Thyroid gland (tissue), 4 donors: ENCODE data around the gene CCDC158. TPM values are rescaled to one million over a fixed set of nuclear protein-coding genes. Genes with fewer than 3 reads are reported as not detected.
A peak's percentile ranks its signal among the peaks of the same experiment; 100 is the strongest.
"Not testable (repeated sequence)": the region's sequence is repeated elsewhere in the genome, so short reads cannot be mapped to it uniquely, and the experiment has no call there.

Experiments
- DNase-seq, 2 donors: peaks; one replicate each; pipeline ENCODE4 v3.0.0-alpha.2; 2019
- H3K27ac ChIP-seq, 3 donors: fragments of 200-600 bp; sonication (generic); 1 replicate in 2 of 3; 2 replicates in 1 of 3; pipeline ENCODE4 v1.5.1; 2016 to 2019; ENCODE audit warnings: mild to moderate bottlenecking in 1 of 3, moderate library complexity in 1 of 3
- H3K27me3 ChIP-seq: fragments of 200-600 bp; sonication (generic); one replicate; pipeline ENCODE4 v1.5.1; 2019
- H3K36me3 ChIP-seq, 2 donors: fragments of 200-600 bp; sonication (generic); one replicate each; pipeline ENCODE4 v1.5.1; 2016 to 2019
- H3K4me1 ChIP-seq, 2 donors: fragments of 200-600 bp; sonication (generic); one replicate each; pipeline ENCODE4 v1.5.1; 2017 to 2019
- H3K4me3 ChIP-seq, 3 donors: fragments of 200-600 bp; sonication (generic); replicated peaks in 1 of 3; 1 replicate in 2 of 3; 2 replicates in 1 of 3; pipeline ENCODE4 v1.5.1; 2016; ENCODE audit warnings: mild to moderate bottlenecking in 1 of 3
- H3K9me3 ChIP-seq: fragments of 200-600 bp; sonication (generic); one replicate; pipeline ENCODE4 v1.5.1; 2017
- CTCF ChIP-seq, 6 experiments: fragments of 200-600 bp in 3 of 6; fragments of 450-650 bp in 3 of 6; sonication (generic) in 3 of 6; IDR thresholded peaks; one replicate each; pipeline ENCODE4 v1.5.1; 2016 to 2019; ENCODE audit warnings: antibody characterized with exemption in 6 of 6, mild to moderate bottlenecking in 2 of 6, inconsistent platforms in 1 of 6, moderate library complexity in 1 of 6
- POLR2A ChIP-seq, 2 donors: fragments of 450-650 bp; IDR thresholded peaks; one replicate each; pipeline ENCODE4 v1.6.1; 2017; ENCODE audit warnings: antibody characterized with exemption in 2 of 2, mild to moderate bottlenecking in 2 of 2, moderate library complexity in 1 of 2
- WGBS, 2 donors: methylation state at CpG; one replicate each; pipeline ENCODE4 v1.1.5; 2017; 5-methylcytosine and 5-hydroxymethylcytosine counted together
- intact Hi-C: fragments of 100-400 bp; cut with DNase I; formaldehyde crosslinking; loops from one replicate; pipeline ENCODE4 v1.15.1; 2023
- total RNA-seq, 4 donors: library from RNA; depleted of rRNA; stranded (reverse); fragments of >200 nt; gene quantifications; one replicate each; pipeline ENCODE4 v1.2.3, GENCODE V29; 2016

Gene CCDC158
- total RNA-seq, 4 donors from 2014 or later: 2.0 to 5.8 (median 3.5) TPM

GRCh38 chr4:76458825-76459224 lies 37.9 kb upstream of the CCDC158 start:
- Histone ChIP-seq H3K27me3 (no peaks in the 10 kb centered on the region), H3K4me3 (no peak overlapping the region), H3K36me3 (no peaks in the 10 kb centered on the region), H3K4me1 (peaks cover 19 to 22% of the 10 kb centered on the region in 2 donors), H3K9me3 (no peaks in the 10 kb centered on the region), H3K27ac (peak overlapping the region; percentile 85 to 93 (median 90))
- 46 to 48% methylated on average over 3 of the region's 3 CpGs for WGBS, 2 donors
- TF ChIP-seq CTCF (IDR thresholded peaks at IDR 0.05) (no peak), POLR2A (IDR thresholded peaks at IDR 0.05) (no peak)
- DNase-seq: peak; percentile 56 to 61
- intact Hi-C loops: no loop called here

GRCh38 chr4:76458297-76458696 lies 37.4 kb upstream of the CCDC158 start:
- no peak for DNase-seq
- 75 to 91% methylated on average over 2 of the region's 2 CpGs for WGBS, 2 donors
- Histone ChIP-seq H3K9me3 (no peaks in the 10 kb centered on the region), H3K27me3 (no peaks in the 10 kb centered on the region), H3K27ac (peak overlapping the region; percentile 85 to 93 (median 90)), H3K4me3 (no peak overlapping the region), H3K4me1 (peaks cover 19 to 22% of the 10 kb centered on the region in 2 donors), H3K36me3 (no peaks in the 10 kb centered on the region)
- intact Hi-C loops: no loop called here
- TF ChIP-seq POLR2A (IDR thresholded peaks at IDR 0.05) (no peak), CTCF (IDR thresholded peaks at IDR 0.05) (no peak)

GRCh38 chr4:76457885-76458284 lies 36.9 kb upstream of the CCDC158 start:
- peak overlapping the region in 1 of 3 donors; percentile 93 for H3K27ac ChIP-seq
- DNase-seq: no peak
- H3K36me3 ChIP-seq: no peaks in the 10 kb centered on the region
- no peak overlapping the region for H3K4me3 ChIP-seq
- no peaks in the 10 kb centered on the region for H3K9me3 ChIP-seq
- WGBS, 2 donors: 87 to 97% methylated on average over 7 of the region's 7 CpGs
- intact Hi-C loops: no loop called here
- H3K4me1 ChIP-seq: peaks cover 19 to 22% of the 10 kb centered on the region in 2 donors
- no peaks in the 10 kb centered on the region for H3K27me3 ChIP-seq
- no peak for TF ChIP-seq POLR2A (IDR thresholded peaks at IDR 0.05)
- no peak for TF ChIP-seq CTCF (IDR thresholded peaks at IDR 0.05)

- WGBS, 2 donors: 92 to 96% methylated on average over 6 of the region's 6 CpGs
- H3K27ac ChIP-seq, H3K9me3 ChIP-seq, DNase-seq, H3K36me3 ChIP-seq, intact Hi-C loops, H3K27me3 ChIP-seq, H3K4me3 ChIP-seq: not testable (repeated sequence)
- peaks cover 11 to 17% of the 10 kb centered on the region in 2 donors for H3K4me1 ChIP-seq
These were observed 33.1 kb upstream of the CCDC158 start for GRCh38 chr4:76454073-76454472.

- Histone ChIP-seq H3K36me3 (no peaks in the 10 kb centered on the region), H3K27ac (no peak overlapping the region), H3K9me3 (no peaks in the 10 kb centered on the region), H3K4me1 (peaks cover 3 to 9% of the 10 kb centered on the region in 2 donors), H3K27me3 (no peaks in the 10 kb centered on the region), H3K4me3 (no peak overlapping the region)
- no peak for DNase-seq
- intact Hi-C loops: no loop called here
- 96 to 98% methylated on average over 2 of the region's 2 CpGs for WGBS, 2 donors
- no peak for TF ChIP-seq CTCF (IDR thresholded peaks at IDR 0.05)
- TF ChIP-seq POLR2A (IDR thresholded peaks at IDR 0.05): no peak
These were observed 32.3 kb upstream of the CCDC158 start for GRCh38 chr4:76453232-76453631.

- intact Hi-C loops: loop anchor here (10.0 kb wide), 1 partner anchor 305 kb away; no protein-coding TSS in a partner anchor
- WGBS, 2 donors: 67 to 80% methylated on average over 2 of the region's 2 CpGs
- H3K4me1 ChIP-seq: peaks cover 0 to 7% of the 10 kb centered on the region in 2 donors
- H3K36me3 ChIP-seq: no peaks in the 10 kb centered on the region
- H3K9me3 ChIP-seq: no peaks in the 10 kb centered on the region
- no peak for DNase-seq
- H3K27ac ChIP-seq: peak overlapping the region in 1 of 3 donors; percentile 13
- no peak overlapping the region for H3K4me3 ChIP-seq
- no peaks in the 10 kb centered on the region for H3K27me3 ChIP-seq
- TF ChIP-seq POLR2A (IDR thresholded peaks at IDR 0.05): no peak
- TF ChIP-seq CTCF (IDR thresholded peaks at IDR 0.05): no peak
These were observed 28.9 kb upstream of the CCDC158 start for GRCh38 chr4:76449833-76450232.
